Measurements from ENCODE around the gene SRSF3. TPM values are rescaled to one million over a fixed set of nuclear protein-coding genes. Genes with fewer than 3 reads are reported as not detected.
"Not testable (repeated sequence)": the region's sequence is repeated elsewhere in the genome, so short reads cannot be mapped to it uniquely, and the experiment has no call there.

The SRSF3 gene
- total and polyA plus RNA-seq, 7 donors, result 101 to 292 (median 144) TPM

GRCh38 chr6:36603222-36604089 lies 9.3 kb downstream of the SRSF3 start:
- H3K9me3 ChIP-seq, result no peaks in the 10 kb centered on the region
- no peak overlapping the region for H3K4me3 ChIP-seq
- DNase-seq, result no peak
- peaks cover 38 to 98% (median 71%) of the 10 kb centered on the region in 4 donors for H3K36me3 ChIP-seq
- peaks cover 0 to 100% (median 94%) of the 10 kb centered on the region in 4 donors for H3K4me1 ChIP-seq
- no peak for TF ChIP-seq POLR2A (IDR thresholded peaks at IDR 0.05)
- no peak for TF ChIP-seq CTCF (IDR thresholded peaks at IDR 0.05)
- TF ChIP-seq EP300 (IDR thresholded peaks at IDR 0.05), result no peak
- 87 to 90% methylated on average over 3 of the region's 3 CpGs for WGBS, 2 donors
- intact Hi-C loops (cut with DNase I), result no loop called here
- peak overlapping the region in 3 of 4 donors; percentile 4 to 77 (median 74) for H3K27ac ChIP-seq
- H3K27me3 ChIP-seq, result no peaks in the 10 kb centered on the region

- 86 to 89% methylated on average over 6 of the region's 6 CpGs for WGBS, 2 donors
- no peak for TF ChIP-seq POLR2AphosphoS5 (IDR thresholded peaks at IDR 0.05)
- TF ChIP-seq EP300 (IDR thresholded peaks at IDR 0.05), result no peak
- TF ChIP-seq POLR2A (IDR thresholded peaks at IDR 0.05), result no peak
- no peak for TF ChIP-seq CTCF (IDR thresholded peaks at IDR 0.05)
- Histone ChIP-seq H3K9me3 (no peaks in the 10 kb centered on the region), H3K36me3 (peaks cover 38 to 97% (median 63%) of the 10 kb centered on the region in 4 donors), H3K27me3 (no peaks in the 10 kb centered on the region), H3K4me1 (peaks cover 0 to 98% (median 89%) of the 10 kb centered on the region in 4 donors), H3K4me3 (no peak overlapping the region), H3K27ac (peak overlapping the region in 3 of 4 donors; percentile 53 to 77 (median 74))
- peak; percentile 43 for DNase-seq
- intact Hi-C loops (cut with DNase I), result no loop called here
Observed at GRCh38 chr6:36604090-36605060, 10.2 kb downstream of the SRSF3 start.

GRCh38 chr6:36605143-36605542 lies 11.0 kb downstream of the SRSF3 start:
- WGBS, 2 donors, result 62 to 76% methylated on average over 5 of the region's 5 CpGs
- peak overlapping the region; percentile 53 to 77 (median 67) for H3K27ac ChIP-seq
- TF ChIP-seq EP300 (IDR thresholded peaks at IDR 0.05) (no peak), POLR2A (IDR thresholded peaks at IDR 0.05) (no peak), CTCF (IDR thresholded peaks at IDR 0.05) (no peak), POLR2AphosphoS5 (IDR thresholded peaks at IDR 0.05) (no peak)
- H3K4me3 ChIP-seq, result no peak overlapping the region
- peaks cover 0 to 93% (median 82%) of the 10 kb centered on the region in 4 donors for H3K4me1 ChIP-seq
- no peaks in the 10 kb centered on the region for H3K9me3 ChIP-seq
- peak; percentile 46 for DNase-seq
- intact Hi-C loops (cut with DNase I), result no loop called here
- H3K27me3 ChIP-seq, result no peaks in the 10 kb centered on the region
- H3K36me3 ChIP-seq, result peaks cover 33 to 96% (median 55%) of the 10 kb centered on the region in 4 donors

GRCh38 chr6:36605560-36606391 lies 11.6 kb downstream of the SRSF3 start:
- intact Hi-C loops (cut with DNase I), result no loop called here
- Histone ChIP-seq H3K27ac (peak overlapping the region; percentile 53 to 77 (median 67)), H3K4me1 (peaks cover 0 to 87% (median 75%) of the 10 kb centered on the region in 4 donors), H3K9me3 (no peaks in the 10 kb centered on the region), H3K27me3 (no peaks in the 10 kb centered on the region), H3K4me3 (no peak overlapping the region), H3K36me3 (peaks cover 32 to 94% (median 52%) of the 10 kb centered on the region in 4 donors)
- WGBS, 2 donors, result 76 to 86% methylated on average over 7 of the region's 7 CpGs
- DNase-seq, result peak; percentile 68
- peak; percentile 31 to 68 (median 61) for TF ChIP-seq POLR2AphosphoS5 (IDR thresholded peaks at IDR 0.05)
- TF ChIP-seq CTCF (IDR thresholded peaks at IDR 0.05), result peak in 2 of 4 experiments; percentile 27 to 38
- peak in 1 of 4 donors; percentile 7 for TF ChIP-seq EP300 (IDR thresholded peaks at IDR 0.05)
- TF ChIP-seq POLR2A (IDR thresholded peaks at IDR 0.05), result no peak

- peak; percentile 59 for DNase-seq
- H3K4me3 ChIP-seq; intact Hi-C loops (cut with DNase I); H3K9me3 ChIP-seq; H3K27me3 ChIP-seq: not testable (repeated sequence)
- 58 to 86% methylated on average over 8 of the region's 8 CpGs for WGBS, 2 donors
- H3K4me1 ChIP-seq, result peaks cover 0 to 72% (median 63%) of the 10 kb centered on the region in 4 donors
- H3K36me3 ChIP-seq, result peaks cover 21 to 94% (median 47%) of the 10 kb centered on the region in 4 donors
- H3K27ac ChIP-seq, result peak overlapping the region; percentile 53 to 77 (median 67)
Observed at GRCh38 chr6:36607305-36607682, 13.1 kb downstream of the SRSF3 start.

Measured in sigmoid colon (tissue), 7 donors.